ENCODE results near the gene CYTH1. TPM values are rescaled to one million over a fixed set of nuclear protein-coding genes. Genes with fewer than 3 reads are reported as not detected.
"Not testable (repeated sequence)": the region's sequence is repeated elsewhere in the genome, so short reads cannot be mapped to it uniquely, and the experiment has no call there.

CYTH1 gene
- total RNA-seq, 1 experiment from 2014 or later, result 40.3 TPM

- no peak overlapping the region for H3K27ac ChIP-seq
- TF ChIP-seq EZH2 (IDR thresholded peaks at IDR 0.05; ENCODE audit: low read depth), result no peak
- TF ChIP-seq CTCF (conservative IDR thresholded peaks at IDR 0.05), result no peak
- H3K27me3 ChIP-seq (ENCODE audit: insufficient read depth, low read depth), result no peaks in the 10 kb centered on the region
- H3K4me3 ChIP-seq, result no peak overlapping the region
- H3K79me2 ChIP-seq (ENCODE audit: low read depth), result no peaks in the 10 kb centered on the region
- no peak overlapping the region for H2AFZ ChIP-seq
- H3K9me2 ChIP-seq (ENCODE audit: insufficient read depth), result no peaks in the 10 kb centered on the region
- H3K9me3 ChIP-seq (ENCODE audit: insufficient read depth, low read depth), result no peaks in the 10 kb centered on the region
- no TSS peak for BruUV-seq (replicated peaks)
- no peak overlapping the region for H3K4me2 ChIP-seq
- H3F3A ChIP-seq (ENCODE audit: insufficient read depth, low read depth), result no peaks in the 10 kb centered on the region; the same call in 1 of the 2 replicates
- no peaks in the 10 kb centered on the region for H4K20me1 ChIP-seq (ENCODE audit: insufficient read depth)
- DNase-seq, result no peak
- H3K4me1 ChIP-seq (replicated peaks; ENCODE audit: insufficient read depth), result no peaks in the 10 kb centered on the region
- ChIA-PET CTCF (no interaction called here), POLR2A (ENCODE audit: unreplicated experiment) (interaction anchor here (0.6 kb wide), 1 partner anchor 367 kb away, joined by 5 read pairs; no protein-coding TSS in a partner anchor)
- no peaks in the 10 kb centered on the region for H3K36me3 ChIP-seq (ENCODE audit: low read depth)
- intact Hi-C loops (cut with micrococcal nuclease; ENCODE audit: unreplicated experiment), result no loop called here
Measured at GRCh38 chr17:78759203-78759968, 22.7 kb downstream of the CYTH1 start.

DNA sequence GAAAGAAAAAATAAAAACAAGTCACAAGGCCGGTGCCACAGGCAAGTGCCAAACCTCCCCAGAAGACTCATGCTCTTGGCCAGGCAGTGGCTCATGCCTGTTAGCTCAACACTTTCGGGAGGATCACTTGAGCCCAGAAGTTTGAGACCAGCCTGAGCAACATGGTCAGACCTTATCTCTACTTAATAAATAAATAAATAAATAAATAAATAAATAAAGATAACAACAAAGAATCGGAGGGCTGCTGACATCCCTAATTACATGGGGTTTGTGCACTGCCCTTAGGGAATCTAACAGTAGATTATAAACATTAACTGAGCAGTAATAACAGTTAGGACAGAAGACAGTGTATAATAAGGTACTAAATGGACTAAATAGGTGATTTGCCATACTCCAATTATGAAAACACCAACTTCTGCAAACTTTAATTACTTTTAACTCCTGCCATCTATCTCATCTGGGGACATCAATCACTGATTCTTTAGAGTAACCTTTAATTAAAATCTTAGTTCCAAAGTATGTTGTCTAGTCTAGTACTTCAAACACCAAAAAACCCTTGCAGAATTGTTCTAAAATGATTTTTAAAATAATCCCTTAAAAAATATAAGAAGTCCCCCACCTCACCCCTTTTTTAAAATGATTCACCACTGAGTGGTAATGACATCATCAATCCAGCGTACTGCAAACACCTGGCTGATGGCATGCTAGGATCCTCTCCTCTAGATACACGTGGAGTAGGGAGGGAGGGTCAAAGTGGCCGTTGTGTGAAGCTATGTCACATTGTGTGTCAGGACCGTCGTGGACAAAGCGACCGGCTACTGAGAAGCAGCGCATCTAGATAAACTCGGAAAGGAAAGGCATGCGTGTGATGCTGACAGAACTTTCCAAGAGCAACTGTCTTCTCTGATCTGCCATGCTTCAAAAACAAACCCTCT is 28.5 kb downstream of the CYTH1 start:
- Histone ChIP-seq H3K4me2 (no peak overlapping the region), H3K36me3 (ENCODE audit: low read depth) (no peaks in the 10 kb centered on the region), H3K4me1 (replicated peaks; ENCODE audit: insufficient read depth) (peaks cover 6% of the 10 kb centered on the region), H4K20me1 (ENCODE audit: insufficient read depth) (no peaks in the 10 kb centered on the region), H3F3A (ENCODE audit: insufficient read depth, low read depth) (peaks cover 7% of the 10 kb centered on the region; the same call in 1 of the 2 replicates), H3K9me2 (ENCODE audit: insufficient read depth) (no peaks in the 10 kb centered on the region), H3K4me3 (no peak overlapping the region), H3K27ac (no peak overlapping the region), H2AFZ (no peak overlapping the region), H3K27me3 (ENCODE audit: insufficient read depth, low read depth) (no peaks in the 10 kb centered on the region), H3K79me2 (ENCODE audit: low read depth) (no peaks in the 10 kb centered on the region), H3K9me3 (ENCODE audit: insufficient read depth, low read depth) (no peaks in the 10 kb centered on the region)
- no TSS peak for BruUV-seq (replicated peaks)
- TF ChIP-seq CTCF (conservative IDR thresholded peaks at IDR 0.05) (no peak), EZH2 (IDR thresholded peaks at IDR 0.05; ENCODE audit: low read depth) (no peak)
- intact Hi-C loops (cut with micrococcal nuclease; ENCODE audit: unreplicated experiment), result no loop called here
- ChIA-PET CTCF (no interaction called here), POLR2A (ENCODE audit: unreplicated experiment) (no interaction called here)
- no peak for DNase-seq

DNA sequence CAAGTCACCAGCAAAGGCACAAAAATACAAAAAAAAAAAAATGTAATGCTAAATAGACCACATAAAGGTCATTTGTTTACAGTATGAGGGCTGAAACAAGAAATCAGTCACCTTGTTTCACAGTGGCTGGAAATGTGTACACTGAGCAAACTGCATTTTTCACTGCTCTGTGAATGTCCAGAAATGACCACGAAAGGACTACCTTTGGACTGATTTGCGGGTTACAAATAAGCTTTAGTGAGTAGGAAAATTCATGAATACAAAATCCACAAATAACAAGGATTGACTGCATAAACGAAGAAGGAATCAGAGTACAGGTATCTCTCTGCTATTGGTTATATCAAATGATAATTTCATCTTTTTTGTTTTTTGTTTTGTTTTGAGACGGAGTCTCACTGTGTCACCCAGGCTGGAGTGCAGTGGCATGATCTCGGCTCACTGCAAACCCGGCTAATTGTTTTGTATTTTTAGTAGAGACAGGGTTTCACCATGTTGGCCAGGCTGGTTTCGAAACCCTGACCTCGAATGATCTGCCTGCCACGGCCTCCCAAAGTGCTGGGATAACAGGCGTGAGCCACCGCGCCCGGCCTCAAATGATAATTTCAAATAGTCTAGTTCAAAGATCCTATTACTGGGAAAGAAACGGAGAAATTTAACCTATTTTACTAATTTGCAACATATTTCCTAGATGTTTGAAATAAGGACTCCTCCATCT is 30.5 kb downstream of the CYTH1 start:
- Histone ChIP-seq H3K4me3 (no peak overlapping the region), H3K4me2 (no peak overlapping the region), H2AFZ (no peak overlapping the region), H3K36me3 (ENCODE audit: low read depth) (no peaks in the 10 kb centered on the region), H3F3A (ENCODE audit: insufficient read depth, low read depth) (peaks cover 12% of the 10 kb centered on the region; the same call in 1 of the 2 replicates), H3K4me1 (replicated peaks; ENCODE audit: insufficient read depth) (peaks cover 16% of the 10 kb centered on the region), H3K79me2 (ENCODE audit: low read depth) (no peaks in the 10 kb centered on the region), H4K20me1 (ENCODE audit: insufficient read depth) (no peaks in the 10 kb centered on the region), H3K27ac (no peak overlapping the region), H3K9me2 (ENCODE audit: insufficient read depth) (no peaks in the 10 kb centered on the region), H3K27me3 (ENCODE audit: insufficient read depth, low read depth) (no peaks in the 10 kb centered on the region), H3K9me3 (ENCODE audit: insufficient read depth, low read depth) (no peaks in the 10 kb centered on the region)
- intact Hi-C loops (cut with micrococcal nuclease; ENCODE audit: unreplicated experiment), result no loop called here
- no TSS peak for BruUV-seq (replicated peaks)
- ChIA-PET POLR2A (ENCODE audit: unreplicated experiment) (interaction anchor here (0.7 kb wide), 1 partner anchor 789 kb away, joined by 8 read pairs; no protein-coding TSS in a partner anchor), CTCF (no interaction called here)
- no peak for DNase-seq
- no peak for TF ChIP-seq CTCF (conservative IDR thresholded peaks at IDR 0.05)
- no peak for TF ChIP-seq EZH2 (IDR thresholded peaks at IDR 0.05; ENCODE audit: low read depth)

- POLR2A ChIA-PET (ENCODE audit: unreplicated experiment), result interaction anchor here (0.7 kb wide), 1 partner anchor 790 kb away, joined by 8 read pairs; no protein-coding TSS in a partner anchor
- H2AFZ ChIP-seq; DNase-seq; H4K20me1 ChIP-seq (ENCODE audit: insufficient read depth); H3K36me3 ChIP-seq (ENCODE audit: low read depth); H3K27me3 ChIP-seq (ENCODE audit: insufficient read depth, low read depth); H3K79me2 ChIP-seq (ENCODE audit: low read depth); H3K4me2 ChIP-seq; H3K9me2 ChIP-seq (ENCODE audit: insufficient read depth); H3K4me3 ChIP-seq; CTCF ChIA-PET; H3K9me3 ChIP-seq (ENCODE audit: insufficient read depth, low read depth); H3K27ac ChIP-seq; BruUV-seq (replicated peaks); intact Hi-C loops (cut with micrococcal nuclease; ENCODE audit: unreplicated experiment): not testable (repeated sequence)
- H3F3A ChIP-seq (ENCODE audit: insufficient read depth, low read depth), result peaks cover 12% of the 10 kb centered on the region; the same call in 1 of the 2 replicates
- H3K4me1 ChIP-seq (replicated peaks; ENCODE audit: insufficient read depth), result peaks cover 16% of the 10 kb centered on the region
Measured at GRCh38 chr17:78751000-78751399, 31.1 kb downstream of the CYTH1 start.
